HG02623 (cell line): ENCODE results near the gene OAF.

Source experiments
- ATAC-seq: cut with Tn5 transposase; IDR thresholded peaks from one replicate; pipeline ENCODE4 v1.9.1; 2021; ENCODE audit warnings: moderate library complexity; ENCODE audit not compliant: unreplicated experiment

The OAF gene

DNA sequence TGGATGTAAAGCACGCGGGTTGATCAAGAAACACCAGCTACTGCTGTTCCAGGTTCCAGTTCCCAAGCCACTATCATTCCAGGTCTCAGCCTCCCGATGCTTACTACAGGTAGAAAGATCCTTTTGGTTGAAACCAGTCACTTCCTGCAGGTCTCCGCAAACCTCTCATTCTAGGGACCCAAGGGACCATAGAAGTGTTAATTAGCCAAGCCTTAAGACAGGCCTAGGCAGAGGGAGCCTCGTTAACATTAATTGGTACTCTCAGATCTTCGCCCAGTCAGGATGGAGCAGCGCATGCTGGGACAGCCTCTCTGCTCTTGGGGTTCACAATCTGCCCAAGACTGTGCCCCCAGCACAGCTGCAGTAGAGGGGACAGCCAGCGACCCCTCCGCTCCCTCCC lies 11.2 kb upstream of the OAF start:
- ATAC-seq: no peak

DNA sequence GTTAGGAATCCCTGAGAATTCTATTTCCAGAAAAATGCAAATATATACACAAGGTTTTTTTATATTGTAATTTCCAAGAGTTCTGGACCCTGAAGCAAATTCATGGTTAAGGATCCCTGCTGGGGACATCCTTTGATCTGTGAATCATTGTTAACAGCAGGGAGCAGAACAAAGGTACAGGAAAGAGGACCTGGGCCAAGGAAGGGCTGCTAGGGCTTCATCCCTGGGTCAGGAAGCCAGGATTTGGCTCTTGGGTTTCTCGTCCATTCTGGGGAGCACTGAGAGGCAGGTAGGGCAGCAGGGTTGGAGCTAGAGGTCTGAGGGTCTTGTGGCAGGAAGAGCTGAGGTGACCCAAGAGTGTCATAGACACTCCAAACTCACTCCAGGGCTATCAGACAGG lies 10.2 kb upstream of the OAF start:
- no peak for ATAC-seq

DNA sequence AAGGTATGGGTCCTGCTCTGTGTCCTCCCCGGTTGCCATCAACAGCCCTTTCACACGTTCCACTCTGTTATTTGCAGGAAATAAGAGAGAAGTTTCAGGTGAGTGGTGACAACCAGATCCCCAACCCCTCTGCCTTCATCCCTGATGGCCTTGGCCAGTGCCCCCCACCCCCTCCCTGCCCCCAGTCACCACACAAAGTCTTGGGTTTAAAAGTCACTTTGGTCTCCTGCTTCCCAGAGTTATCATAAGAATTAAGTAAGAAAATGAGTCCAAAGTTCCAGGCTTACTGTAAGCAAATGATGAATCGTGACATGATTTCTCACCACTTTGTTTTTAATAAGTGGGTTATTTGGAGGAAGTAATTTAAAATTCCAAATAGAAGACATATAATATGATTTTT lies 9.2 kb upstream of the OAF start:
- ATAC-seq: no peak

DNA sequence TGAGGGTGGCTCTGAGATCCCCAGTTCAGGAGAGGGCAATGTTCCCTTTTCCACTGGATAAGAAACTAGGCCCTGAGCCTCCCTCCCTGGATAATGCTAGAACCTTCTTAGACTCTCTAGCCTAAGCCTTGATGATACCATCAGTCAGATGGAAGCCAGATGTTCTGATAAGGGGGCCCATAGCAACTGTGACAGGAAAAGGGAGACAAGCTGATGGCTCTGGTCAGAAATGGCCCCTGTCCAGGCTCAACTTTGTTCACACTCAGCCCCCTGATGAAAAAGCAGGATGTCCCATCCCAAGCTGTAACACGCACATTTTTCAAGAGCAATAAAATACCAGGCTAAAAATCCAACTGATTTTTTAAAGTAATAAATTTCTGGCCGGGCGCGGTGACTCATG lies 7.2 kb upstream of the OAF start:
- ATAC-seq: no peak

DNA sequence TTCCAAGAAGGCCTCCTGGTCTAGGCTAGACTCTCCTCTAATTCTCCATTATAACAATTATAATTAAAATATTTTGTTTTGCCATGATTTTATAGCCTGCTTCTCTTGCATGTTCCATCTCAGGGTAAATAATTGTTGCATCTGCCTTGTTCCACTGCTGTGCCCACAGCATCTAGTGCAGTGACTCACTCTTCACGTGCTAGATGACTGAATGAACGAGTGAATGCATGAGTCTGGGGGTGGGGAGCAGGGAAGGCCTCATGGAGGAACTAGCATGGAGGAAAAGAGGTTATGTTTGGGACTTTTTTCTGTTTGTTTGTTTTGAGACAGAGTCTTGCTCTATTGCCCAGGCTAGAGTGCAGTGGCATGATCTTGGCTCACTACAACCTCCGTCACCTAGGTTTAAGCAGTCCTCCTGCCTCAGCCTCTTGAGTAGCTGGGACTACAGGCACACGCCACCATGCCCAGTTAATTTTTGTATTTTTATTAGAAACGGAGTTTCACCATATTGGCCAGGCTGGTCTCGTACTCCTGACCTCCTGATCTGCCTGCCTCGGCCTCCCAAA lies 5.2 kb upstream of the OAF start:
- ATAC-seq: no peak

DNA sequence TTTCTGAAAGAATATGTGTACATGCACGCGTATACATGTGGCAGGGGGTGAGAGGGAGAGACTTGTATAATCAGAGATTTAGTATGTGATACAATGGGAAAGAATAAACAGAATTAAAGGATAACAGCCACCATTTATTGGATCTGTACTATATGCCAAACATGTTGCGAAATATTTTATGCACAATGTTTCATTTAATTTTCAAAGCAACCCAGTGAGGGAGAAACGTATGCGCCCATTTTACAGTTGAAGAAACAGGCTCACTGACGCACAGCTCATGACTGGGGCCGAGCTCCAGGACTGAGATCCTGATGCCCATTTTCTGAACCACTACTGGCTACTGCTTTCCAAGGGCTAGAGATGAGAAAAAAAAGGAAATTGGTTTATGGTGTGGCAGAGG lies 3.3 kb upstream of the OAF start:
- ATAC-seq: no peak

DNA sequence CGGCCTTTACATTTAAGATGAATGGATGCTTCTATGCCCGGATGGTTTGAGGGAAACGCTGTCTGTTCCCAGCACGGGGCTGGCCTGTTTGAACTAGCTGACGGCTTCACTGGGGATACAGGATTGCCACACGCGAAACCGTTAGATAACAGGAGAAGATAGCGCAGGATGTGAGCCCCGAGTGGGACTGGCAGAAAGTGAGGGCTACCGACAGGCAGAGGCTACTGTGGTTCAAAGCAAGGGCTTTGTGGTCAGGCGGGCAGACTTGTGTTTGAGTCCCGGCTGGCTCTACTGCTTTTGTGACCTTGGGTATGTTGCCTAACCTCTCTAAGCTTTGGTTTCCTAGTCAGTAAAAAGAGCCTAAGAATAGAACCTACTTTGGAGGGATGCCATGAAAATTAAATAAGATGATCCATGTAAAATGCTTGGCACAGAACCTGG lies 2.8 kb upstream of the OAF start:
- ATAC-seq: no peak

DNA sequence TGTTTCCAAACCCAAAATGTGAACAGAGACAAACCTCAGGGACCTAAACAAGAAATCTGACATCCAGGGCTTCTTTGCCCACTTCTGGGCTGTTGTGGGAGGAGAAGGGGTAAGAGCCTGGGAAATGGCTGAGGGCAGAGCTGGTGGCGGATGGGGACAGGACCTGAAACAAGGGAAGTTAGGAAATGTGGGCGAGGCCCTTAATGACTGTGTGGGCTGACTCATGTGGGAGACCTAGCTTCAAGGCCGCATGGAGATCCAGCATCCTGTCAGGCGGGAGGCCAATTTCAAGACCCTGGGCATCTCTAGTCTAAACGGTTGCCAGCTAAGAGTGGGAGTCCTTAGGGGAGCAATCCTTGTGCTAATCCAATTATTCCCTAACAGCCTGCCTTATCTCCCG lies 2.1 kb upstream of the OAF start:
- ATAC-seq: no peak

DNA sequence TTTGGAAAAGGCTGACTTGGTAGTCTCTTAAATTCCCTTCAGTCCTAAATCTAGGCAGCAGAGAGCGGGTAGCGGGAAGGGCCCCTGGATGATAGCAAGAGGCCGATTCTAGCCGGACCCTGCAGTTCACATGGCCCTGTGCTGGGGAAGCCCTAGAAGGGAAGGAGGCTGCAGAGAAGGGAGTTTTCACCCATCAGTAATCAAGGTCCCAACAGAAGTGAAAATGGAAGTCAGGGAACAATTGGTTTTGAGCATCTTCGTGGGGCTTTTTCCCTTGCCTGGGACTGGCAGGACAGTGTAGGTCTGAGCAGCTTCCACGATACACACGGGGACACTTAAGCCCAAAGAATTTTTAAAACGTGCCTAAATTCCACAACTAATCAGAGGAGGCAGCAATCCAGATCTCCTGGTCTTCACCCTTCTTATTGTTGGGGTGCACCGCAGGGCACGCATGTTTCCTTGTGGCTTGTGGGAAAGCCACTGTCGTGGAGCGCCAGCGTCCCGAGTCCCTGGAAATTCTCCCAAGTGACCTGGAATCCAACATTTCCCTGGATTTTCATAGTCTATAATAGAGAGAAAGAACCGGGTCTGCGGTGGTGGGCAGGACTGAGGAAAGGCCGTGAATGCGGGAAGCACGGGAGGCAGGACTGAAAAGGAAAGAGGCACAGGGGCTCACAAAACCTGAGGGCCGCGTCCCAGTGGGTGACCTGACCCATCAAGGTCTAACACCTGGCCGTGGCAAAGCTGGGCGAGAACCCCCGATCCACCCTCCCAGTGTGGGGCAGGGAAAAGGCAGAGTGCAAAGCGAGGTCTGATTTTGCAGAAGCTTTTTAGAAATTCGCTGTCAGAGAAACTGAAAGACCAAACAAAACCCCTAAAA lies 846 bp upstream of the OAF start:
- ATAC-seq: no peak

DNA sequence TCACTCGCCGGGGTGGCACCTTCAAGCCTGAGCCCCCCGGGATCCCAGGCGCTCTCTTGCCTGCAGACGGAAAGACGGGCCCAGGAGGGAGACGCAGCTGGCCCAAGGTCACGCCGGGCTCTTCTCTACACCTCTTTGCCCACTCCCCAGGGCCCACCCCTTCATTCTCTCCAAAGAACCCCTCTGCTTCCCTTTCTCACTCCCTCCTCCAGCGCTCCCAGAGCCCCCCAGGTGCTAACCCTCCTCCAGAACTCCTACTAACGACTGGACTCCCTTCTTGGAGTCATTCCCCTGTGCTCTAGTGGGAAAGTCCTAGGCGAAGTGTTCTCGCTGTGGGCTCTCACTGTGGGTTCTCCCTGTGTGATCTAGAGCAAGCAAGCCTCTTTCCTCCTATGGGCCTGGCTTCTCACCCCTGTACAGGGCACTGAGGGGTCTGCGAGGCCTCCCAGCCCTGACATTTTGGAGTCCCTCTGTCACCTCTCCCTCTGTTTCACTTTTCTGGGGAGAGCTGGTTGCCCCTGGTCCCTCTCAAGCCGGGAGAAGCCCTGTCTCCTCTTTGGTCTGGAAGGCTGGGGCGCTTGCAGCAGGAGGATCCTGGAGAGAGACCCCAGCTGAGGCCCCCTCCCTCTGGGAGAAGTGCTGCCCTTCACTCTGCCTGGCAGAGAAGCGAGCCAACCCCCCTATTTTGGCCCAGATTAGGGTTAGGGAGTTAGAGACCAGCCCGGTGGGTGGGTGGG lies 858 bp downstream of the OAF start:
- ATAC-seq: no peak

DNA sequence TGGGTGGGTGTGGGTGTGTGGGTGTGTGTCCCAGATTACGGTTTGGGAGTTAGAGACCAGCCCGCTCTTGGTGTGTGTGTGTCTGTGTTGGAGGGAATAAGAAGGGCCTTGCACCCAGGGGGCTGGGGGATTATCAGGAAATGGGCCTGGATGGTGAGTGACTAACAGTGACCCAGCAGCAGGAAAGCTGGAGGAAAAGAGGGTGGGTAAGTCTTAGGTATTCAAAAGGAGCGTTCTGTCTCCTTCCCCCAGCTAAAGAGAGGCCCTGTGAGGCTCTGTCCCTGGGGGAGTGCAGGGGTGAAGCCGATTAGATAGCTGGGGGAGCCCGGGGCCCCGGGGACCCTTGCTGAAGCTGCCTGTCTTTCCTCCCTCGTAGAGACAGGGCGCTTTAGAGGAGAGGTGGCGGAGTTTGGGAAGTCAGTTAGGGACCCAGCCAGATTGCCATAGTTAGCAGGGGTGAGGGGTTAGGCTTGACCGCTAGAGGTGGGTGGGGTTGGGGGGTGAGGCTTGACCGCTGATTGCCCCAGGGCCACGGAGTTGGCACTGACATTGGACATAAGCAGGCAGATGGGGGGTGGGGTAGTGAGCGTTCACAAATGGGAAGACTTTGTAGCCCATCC lies 1.5 kb downstream of the OAF start:
- ATAC-seq: no peak

DNA sequence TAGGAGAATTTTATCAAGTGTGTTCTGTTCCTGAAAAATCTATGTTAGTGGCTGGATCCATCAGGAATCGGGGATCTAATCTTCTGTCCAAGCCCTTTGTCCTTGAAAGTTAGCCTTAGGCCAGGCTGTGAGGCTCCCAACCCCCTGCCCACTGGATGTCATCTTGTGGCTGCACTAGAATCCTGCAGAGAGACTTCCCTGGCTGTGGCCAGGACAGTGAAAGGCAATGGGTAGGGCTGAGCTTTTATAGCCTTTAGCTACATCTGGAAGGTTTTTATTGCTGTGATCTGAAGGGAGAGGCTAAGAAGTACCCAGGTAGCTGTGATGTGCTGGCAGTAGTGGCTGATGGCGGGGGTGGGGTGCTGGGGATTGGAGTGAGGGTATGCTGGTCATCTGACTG lies 2.1 kb downstream of the OAF start:
- no peak for ATAC-seq

DNA sequence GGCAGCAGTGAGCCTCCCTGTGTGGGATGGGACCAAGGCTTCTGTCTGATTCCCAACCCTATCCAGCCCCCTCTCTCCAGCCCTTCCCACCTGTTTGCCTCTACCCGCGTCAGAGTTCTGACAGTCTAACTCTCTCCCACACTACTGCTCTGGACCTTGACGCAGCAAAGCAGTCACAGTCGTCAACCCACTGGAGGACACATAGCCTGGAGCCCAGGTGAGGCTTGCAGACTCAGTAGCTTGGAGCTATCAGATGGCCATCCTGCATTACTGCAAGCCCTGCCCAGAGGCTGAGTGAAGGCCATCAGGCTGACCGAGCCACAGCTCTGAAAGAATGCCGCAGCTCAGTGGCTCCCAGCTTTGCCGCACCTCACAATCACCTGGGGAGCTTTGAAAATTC lies 3.7 kb downstream of the OAF start:
- no peak for ATAC-seq

DNA sequence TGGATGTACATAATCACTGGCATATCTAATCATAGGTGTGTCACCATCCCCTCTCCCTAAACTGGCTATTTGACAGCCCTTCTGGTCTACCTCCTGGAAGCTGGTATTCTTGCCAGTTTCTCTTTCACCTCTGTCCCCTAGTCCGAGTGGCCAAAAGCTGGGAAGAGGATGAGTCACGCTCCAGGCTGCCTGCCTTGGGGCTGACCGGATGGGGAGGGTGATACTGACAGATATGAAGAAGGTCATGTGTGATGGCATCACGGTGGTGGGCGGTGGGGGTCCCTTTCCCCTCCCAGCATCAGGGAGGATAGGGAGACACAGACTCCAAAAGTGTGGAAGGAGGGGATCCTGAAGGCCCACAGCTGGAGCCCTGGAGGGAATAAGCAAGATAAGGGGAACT lies 4.8 kb downstream of the OAF start:
- ATAC-seq: no peak

DNA sequence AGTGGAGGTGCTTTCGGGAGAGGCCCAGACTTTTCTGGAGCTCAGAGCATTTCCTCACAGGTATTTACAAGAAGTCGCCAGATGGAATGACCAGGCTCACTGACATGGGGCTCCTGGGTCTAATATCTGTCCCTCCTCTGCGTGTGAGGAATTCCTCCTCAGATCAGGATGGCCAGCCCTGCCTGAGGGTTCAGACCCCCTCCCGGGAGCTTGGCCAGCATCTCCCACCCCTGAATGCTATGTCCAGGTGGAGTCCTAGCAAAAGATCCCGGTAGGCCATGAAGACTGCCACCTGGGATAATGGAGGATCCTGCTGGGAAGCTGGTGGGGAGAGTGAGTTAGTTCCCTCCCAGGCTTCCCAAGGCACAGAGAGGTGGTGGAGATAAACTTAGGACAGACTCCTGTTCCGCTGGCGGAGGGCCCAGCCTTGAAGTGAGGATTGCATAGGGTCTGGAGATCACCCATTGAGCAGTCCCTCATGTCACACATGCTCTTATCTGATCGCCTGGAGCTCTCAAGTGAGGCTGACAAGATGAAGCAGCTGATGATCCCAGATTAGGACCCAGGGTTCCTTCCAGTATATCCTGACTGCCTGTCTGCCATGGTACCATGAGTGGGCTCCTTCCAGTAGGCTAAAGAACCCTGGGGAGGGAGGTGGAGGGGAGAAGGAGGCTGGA lies 5.7 kb downstream of the OAF start:
- ATAC-seq: no peak

DNA sequence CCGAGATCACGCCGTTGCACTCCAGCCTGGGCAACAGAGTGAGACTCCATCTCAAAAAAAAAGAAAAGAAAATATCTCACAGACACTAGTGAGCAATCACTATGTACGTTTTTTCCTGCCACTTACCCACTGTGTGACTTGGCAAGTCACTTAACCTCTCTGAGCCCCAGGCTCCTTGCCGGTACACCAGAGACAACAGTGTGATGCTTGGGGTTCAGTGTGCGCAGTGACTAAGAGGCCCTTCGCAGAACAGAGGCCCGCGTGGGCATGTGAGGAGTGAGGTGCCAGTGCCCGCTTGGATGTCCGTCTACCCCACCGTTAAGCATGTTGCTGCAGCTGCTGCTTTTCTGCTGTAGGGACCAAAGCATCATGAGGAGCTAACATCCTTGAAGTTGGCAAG lies 6.7 kb downstream of the OAF start:
- no peak for ATAC-seq

DNA sequence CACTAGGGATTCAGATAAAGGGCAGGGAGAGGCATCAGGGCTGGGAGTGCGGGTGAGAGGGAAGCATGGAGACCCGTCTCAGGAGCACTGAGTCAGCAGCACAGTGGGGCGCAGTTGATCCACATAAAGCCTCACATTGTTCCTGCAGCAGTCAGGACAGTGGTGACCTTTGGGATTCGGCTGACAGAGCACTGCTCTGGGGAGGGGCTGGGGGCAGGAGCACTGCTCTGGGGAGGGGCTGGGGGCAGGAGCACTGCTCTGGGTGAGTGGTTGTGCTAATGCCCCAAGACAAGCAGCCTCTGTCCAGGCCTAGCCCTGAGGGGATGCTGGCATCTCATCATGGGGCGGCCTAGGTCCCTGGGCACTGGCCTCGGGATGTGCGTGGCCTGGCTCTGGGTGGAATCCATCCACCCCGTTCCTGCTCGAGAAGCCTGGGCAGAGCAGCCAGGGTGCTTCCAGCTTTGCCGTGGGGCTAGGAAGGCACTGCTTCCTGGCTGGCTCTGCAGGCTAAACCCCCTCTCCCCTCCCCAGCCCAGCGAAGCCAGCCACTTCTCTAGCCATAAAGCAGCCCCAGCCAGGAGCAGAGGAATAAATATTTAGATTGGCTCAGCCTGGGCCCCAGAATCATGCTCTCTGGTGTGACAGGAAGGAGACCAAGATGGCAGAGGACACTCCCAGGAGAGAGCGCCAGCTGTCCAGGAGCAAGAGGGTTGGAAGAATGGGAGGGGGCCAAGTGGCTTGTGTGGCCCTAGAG lies 7.3 kb downstream of the OAF start:
- no peak for ATAC-seq

DNA sequence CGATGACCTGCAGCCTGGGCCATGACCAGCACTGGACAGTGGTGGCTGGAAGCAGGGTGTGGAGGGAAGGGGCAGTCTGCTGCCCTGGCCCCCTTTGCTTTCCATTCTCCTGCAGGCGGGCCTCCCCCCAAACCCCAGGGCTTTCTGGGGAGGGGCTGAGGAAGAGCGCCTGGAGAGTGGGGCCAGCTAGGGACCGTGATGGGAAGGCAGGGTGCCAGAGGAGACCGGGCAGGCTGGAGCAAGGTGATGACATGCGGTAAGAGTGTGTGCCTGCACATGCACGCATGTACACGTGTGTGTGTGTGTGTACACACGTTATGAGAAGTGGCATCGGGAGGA lies 7.8 kb downstream of the OAF start:
- ATAC-seq: no peak

DNA sequence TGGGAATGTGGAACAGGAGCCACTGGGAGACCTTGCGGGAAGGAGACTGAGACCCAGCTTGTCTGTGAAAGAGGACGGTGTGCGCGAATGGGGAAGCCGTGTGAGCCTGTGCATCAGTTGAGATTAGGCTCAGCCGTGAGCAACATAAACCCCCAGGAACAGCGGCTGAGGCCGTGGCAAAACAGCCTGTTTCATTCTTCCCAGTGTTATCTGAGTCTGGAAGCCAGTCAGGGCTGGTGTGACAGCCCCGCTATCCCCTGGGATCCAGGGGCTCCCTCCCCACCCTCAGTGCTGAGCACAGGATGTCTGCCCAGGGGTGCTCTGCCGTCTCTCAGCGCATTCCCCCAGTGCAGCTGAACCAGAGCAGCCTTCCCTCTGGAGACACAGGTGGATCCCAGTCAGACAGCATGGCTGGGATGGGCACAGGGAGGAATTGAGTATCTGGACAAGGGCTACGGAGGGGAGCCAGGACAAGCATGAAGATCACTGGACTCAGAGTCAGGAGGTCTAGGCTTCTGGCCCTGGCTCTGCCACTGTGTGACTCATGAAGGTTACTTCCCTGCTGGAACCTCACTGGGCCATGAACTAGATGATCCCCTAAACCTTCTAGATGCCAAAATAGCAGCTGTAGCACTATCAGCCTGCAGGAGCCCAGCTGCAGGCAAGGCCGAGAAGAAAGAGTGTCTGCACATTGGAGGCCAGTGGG lies 8.6 kb downstream of the OAF start:
- no peak for ATAC-seq
